SK-N-MC (cell line): ENCODE data around the gene ALOX5AP.

Experiments
- DNase-seq: peaks from one replicate; pipeline ENCODE4 v3.0.0-alpha.2; 2011; ENCODE audit warnings: low read depth, low spot score
- H3K27ac ChIP-seq: fragments of 200-600 bp; sonication (generic); 2 replicates; pipeline ENCODE4 v1.5.1; 2016; ENCODE audit warnings: mixed run types
- H3K36me3 ChIP-seq: fragments of 200-600 bp; sonication (generic); 2 replicates; pipeline ENCODE4 v1.6.1; 2017; ENCODE audit warnings: antibody characterized with exemption, low read length, mixed read lengths; ENCODE audit not compliant: insufficient read depth
- H3K4me3 ChIP-seq: fragments of 200-600 bp; sonication (generic); 2 replicates; pipeline ENCODE4 v1.5.1; 2016
- H3K9ac ChIP-seq: fragments of 200-600 bp; sonication (generic); 2 replicates; pipeline ENCODE4 v1.8.0; 2017; ENCODE audit warnings: mixed run types, mixed read lengths; ENCODE audit not compliant: insufficient read length
- H3K9me3 ChIP-seq: fragments of 200-600 bp; sonication (generic); 2 replicates; pipeline ENCODE4 v1.6.1; 2017; ENCODE audit warnings: low read depth, mild to moderate bottlenecking, antibody characterized with exemption, low read length, moderate library complexity, mixed read lengths
- EZH2 ChIP-seq: fragments of 200-600 bp; sonication (generic); IDR thresholded peaks from one replicate; pipeline ENCODE4 v1.6.1; 2017; ENCODE audit warnings: antibody characterized with exemption
- FOXP2 ChIP-seq: optimal IDR thresholded peaks from 2 replicates; pipeline ENCODE3; 2011; ENCODE audit warnings: mild to moderate bottlenecking, moderate library complexity; ENCODE audit not compliant: insufficient read depth; ENCODE audit errors: extremely low read length, control extremely low read depth
- POLR2AphosphoS5 ChIP-seq: IDR thresholded peaks from 2 replicates; pipeline ENCODE4 v1.6.1; 2012; ENCODE audit warnings: mild to moderate bottlenecking, low read depth, low read length, borderline replicate concordance

Gene ALOX5AP

DNA sequence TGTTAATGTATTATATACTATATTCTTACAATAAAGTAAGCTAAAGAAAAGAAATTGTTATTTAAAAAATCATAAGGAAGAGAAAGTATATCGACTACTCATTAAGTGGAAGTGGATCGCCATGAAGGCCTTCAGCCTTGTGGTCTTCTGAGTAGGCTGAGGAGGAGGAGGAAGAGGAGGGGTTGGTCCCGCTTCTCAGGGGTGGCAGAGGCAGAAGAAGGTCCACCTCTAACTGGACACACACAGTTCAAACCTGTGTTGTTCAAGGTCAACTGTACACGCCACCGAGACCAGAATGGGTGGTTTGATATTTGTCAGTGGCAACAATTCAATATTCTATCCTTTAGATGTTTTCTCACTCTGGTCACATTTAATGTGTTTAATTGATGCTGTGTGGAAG is 67.2 kb downstream of the ALOX5AP start:
- Histone ChIP-seq H3K4me3 (no peak overlapping the region), H3K9me3 (no peaks in the 10 kb centered on the region), H3K9ac (peak overlapping the region; percentile 4), H3K27ac (peak overlapping the region; percentile 100), H3K36me3 (no peaks in the 10 kb centered on the region)
- TF ChIP-seq FOXP2 (no peak), POLR2AphosphoS5 (no peak), EZH2 (no peak)
- DNase-seq, result no peak

DNA sequence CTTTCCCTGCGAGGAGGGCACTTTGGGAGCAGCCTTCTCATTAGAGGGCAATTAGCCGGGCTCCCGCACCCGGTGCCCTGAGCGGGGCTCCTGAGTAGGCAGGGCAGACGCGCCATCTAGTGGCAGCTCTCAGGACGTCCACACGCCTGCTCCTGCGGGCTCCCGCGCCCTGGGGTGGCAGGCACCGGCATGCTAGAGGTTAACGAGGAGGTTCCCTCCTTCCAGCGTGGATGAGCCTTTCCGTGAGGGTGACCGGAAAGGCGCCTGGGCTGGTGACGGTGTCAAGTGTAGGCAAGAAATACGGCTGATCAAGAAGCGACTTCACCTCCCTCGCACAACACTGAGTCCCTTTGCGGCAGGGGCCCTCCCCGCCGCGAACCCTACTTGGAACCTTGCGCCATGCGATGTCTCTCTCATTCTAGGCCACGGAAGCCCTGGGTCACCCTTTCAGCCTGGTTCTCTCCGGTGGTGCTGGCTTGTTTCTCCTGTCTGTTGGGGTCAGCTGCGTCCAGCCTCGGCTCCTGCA is 67.7 kb downstream of the ALOX5AP start:
- no peaks in the 10 kb centered on the region for H3K9me3 ChIP-seq
- H3K4me3 ChIP-seq, result no peak overlapping the region
- no peak for DNase-seq
- H3K9ac ChIP-seq, result peak overlapping the region; percentile 46
- no peaks in the 10 kb centered on the region for H3K36me3 ChIP-seq
- peak; percentile 9 for TF ChIP-seq FOXP2
- TF ChIP-seq EZH2, result no peak
- peak overlapping the region; percentile 100; the same call in 1 of the 2 replicates for H3K27ac ChIP-seq

DNA sequence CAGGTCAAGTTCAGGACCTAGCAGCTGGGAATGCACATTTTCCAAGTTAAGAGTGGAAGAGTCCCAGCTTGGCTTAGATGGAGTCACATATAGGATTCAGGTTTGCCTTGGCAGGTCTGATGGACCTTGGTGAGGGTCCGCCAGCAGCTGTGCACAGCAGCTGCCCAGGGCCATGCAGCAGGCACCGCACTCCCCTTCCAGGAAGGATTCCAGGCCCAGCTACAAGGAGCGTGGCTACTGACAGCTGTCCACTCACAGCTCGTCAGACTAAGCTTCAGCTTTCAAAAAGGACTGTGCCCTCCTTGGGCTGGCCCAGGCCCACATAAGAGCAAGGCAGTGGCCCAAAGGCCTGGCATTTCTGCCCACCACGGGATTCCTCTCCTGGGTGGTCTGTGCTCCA is 68.4 kb downstream of the ALOX5AP start:
- Histone ChIP-seq H3K9me3 (no peaks in the 10 kb centered on the region), H3K36me3 (no peaks in the 10 kb centered on the region), H3K9ac (no peak overlapping the region), H3K27ac (peak overlapping the region; percentile 96), H3K4me3 (no peak overlapping the region)
- TF ChIP-seq EZH2, result no peak
- TF ChIP-seq POLR2AphosphoS5, result no peak
- TF ChIP-seq FOXP2, result no peak
- DNase-seq, result no peak

DNA sequence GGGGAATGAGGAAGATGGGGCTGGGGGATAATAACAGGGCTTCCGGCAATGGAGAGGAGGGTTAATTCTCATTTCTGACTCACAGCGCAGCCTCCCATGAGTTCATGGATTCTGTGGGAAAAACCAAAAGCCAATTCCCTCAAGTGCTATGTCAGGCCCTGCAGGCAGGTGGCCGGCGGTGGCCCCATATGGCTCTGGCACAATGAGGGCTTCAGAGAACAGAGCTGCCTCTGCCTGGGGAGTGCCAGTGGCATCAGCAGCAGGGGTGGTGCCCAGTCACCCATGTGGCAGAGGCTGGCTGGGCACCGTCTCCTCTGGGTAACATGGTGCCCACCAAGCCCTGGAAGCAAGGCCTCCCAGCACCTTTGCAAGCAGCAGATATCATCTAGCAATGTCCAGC is 69.1 kb downstream of the ALOX5AP start:
- Histone ChIP-seq H3K9ac (no peak overlapping the region), H3K27ac (peak overlapping the region; percentile 96)

DNA sequence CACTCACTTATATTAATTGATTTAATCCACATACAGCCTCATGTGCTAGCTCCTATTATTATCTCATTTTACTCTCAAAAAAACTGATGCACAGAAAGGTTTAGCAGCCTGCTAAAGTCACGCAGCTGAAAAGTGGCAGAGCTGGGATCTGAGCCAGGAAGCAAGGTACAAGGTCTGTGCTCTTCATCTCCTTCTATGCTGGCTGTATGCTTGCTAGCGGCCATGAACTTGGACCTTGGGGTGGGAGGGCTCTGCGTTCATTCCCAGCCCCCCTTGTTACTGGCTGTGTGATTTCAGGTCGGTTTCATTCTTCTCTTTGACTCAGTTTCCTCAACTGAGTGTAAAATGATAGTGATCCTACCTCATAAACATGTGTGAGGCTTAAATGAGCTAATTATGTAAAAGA is 69.8 kb downstream of the ALOX5AP start:
- H3K36me3 ChIP-seq, result no peaks in the 10 kb centered on the region
- no peaks in the 10 kb centered on the region for H3K9me3 ChIP-seq
- no peak for TF ChIP-seq FOXP2
- TF ChIP-seq EZH2, result no peak
- TF ChIP-seq POLR2AphosphoS5, result no peak
- H3K9ac ChIP-seq, result peak overlapping the region; percentile 58
- DNase-seq, result no peak
- peak overlapping the region; percentile 48 for H3K4me3 ChIP-seq
- peak overlapping the region; percentile 96 for H3K27ac ChIP-seq

More for the DNA sequence above, 69.1 kb downstream of the ALOX5AP start:
- Histone ChIP-seq H3K9me3 (no peaks in the 10 kb centered on the region), H3K36me3 (no peaks in the 10 kb centered on the region), H3K4me3 (no peak overlapping the region)
- no peak for DNase-seq
- TF ChIP-seq EZH2 (no peak), FOXP2 (no peak), POLR2AphosphoS5 (no peak)

DNA sequence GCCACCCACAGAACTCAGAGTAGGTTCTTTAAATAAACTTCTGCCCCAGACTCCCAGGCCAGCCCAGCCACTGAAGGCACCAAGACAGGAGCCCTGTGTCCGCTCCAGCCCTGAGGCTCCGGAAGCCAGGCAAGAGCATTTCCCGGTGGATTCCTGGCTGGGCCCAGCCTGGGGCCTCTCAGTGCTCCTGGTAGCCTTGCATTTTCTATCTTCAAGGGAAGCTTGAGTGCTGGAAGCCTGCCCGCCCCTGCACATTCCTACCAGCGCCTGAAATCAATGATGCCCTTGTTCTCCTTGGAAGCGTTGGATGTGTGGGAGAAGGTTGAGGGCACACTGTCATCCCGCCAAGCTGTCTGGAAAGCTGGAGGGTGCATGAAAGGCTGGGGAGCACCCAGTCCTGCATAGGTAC is 70.3 kb downstream of the ALOX5AP start:
- Histone ChIP-seq H3K4me3 (peak overlapping the region; percentile 48), H3K27ac (peak overlapping the region; percentile 96), H3K9ac (peak overlapping the region; percentile 58), H3K36me3 (no peaks in the 10 kb centered on the region), H3K9me3 (no peaks in the 10 kb centered on the region)
- DNase-seq, result no peak
- TF ChIP-seq EZH2 (no peak), FOXP2 (peak; percentile 71), POLR2AphosphoS5 (no peak)

DNA sequence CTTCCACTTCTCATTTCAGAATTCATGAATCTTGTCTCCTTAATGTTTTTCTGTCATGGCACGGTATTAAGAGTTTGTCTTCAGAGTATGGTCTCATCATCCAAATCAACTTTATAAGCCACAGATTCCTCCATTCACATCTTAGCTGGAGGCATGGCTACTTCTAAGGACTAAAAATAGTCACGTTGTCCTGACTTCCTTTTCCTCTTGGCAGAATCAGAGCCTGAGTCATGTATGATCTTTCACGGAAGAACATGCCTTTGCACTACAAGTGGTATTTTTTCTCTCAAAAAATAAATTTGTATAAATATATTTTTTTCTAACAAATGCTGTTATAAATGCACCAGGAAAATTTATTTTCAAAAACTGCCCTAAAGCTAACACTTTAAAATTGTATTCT is 71.4 kb downstream of the ALOX5AP start:
- Histone ChIP-seq H3K9me3 (no peaks in the 10 kb centered on the region), H3K27ac (peak overlapping the region; percentile 7; the same call in 1 of the 2 replicates), H3K36me3 (no peaks in the 10 kb centered on the region), H3K4me3 (no peak overlapping the region), H3K9ac (no peak overlapping the region)
- no peak for TF ChIP-seq POLR2AphosphoS5
- no peak for TF ChIP-seq EZH2
- no peak for TF ChIP-seq FOXP2
- DNase-seq, result no peak

DNA sequence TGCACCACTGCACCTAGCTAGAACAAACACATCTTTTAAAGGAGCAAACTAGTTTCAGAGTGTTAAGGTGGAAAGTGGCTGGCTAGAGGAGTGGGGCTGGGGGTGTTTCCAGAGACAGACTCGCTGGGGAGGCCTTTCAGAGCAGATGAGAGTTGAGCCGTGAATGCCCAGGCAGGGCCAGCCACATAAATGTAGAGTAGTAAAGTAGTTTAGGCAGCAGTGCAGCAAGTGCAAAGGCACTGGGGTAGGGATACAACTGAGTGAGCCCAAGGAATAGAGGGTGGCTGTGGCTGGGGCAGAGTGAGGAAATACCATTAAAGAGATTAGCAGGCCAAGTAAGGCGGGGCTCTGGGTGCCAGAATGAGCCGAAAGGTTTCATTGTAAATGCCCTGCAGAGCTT is 72.0 kb downstream of the ALOX5AP start:
- no peaks in the 10 kb centered on the region for H3K36me3 ChIP-seq
- no peak for DNase-seq
- H3K4me3 ChIP-seq, result no peak overlapping the region
- H3K9ac ChIP-seq, result no peak overlapping the region
- peak overlapping the region; percentile 7; the same call in 1 of the 2 replicates for H3K27ac ChIP-seq
- no peak for TF ChIP-seq POLR2AphosphoS5
- no peak for TF ChIP-seq FOXP2
- no peak for TF ChIP-seq EZH2
- no peaks in the 10 kb centered on the region for H3K9me3 ChIP-seq

DNA sequence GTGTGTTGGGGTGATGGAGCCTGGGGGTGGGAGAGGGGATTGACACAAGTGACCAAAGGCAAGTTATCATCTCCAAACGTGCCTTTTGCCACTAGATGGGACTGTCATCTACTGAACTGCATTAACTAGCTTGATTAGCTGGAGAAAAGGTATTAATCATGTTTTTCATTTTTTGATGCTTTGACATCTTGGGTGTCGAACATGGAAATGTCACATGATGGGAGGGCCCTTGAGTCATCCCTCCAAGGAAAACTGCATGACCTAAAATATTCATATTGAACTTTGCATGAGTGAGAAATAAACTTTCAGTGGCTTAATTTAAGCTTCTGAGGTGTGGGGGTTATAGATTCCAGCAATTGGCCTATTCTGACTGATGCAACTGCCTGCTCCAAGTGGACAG is 73.3 kb downstream of the ALOX5AP start:
- no peak for TF ChIP-seq FOXP2
- no peak for TF ChIP-seq EZH2
- TF ChIP-seq POLR2AphosphoS5, result no peak
- Histone ChIP-seq H3K4me3 (no peak overlapping the region), H3K36me3 (no peaks in the 10 kb centered on the region), H3K9me3 (no peaks in the 10 kb centered on the region), H3K27ac (no peak overlapping the region), H3K9ac (no peak overlapping the region)
- no peak for DNase-seq

DNA sequence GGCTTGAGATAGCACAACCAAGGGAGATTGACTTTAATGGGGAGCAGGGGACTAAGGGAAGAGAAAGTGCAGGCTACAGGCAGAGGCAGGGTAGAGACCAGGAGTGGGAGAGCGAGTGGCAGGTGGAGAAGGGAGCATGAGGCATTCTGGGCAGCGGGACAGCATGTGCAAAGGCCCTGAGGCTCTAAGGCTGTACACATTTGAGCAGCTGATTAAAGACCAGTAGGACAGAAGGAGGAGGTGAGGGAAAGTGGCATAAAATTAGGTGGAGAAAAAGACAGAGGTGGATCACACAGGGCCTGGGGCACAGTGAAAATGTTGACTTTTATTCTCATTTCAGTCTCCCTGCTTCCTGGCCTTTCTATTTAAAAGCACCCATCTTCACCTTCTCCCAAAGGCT is 74.4 kb downstream of the ALOX5AP start:
- TF ChIP-seq EZH2 (no peak), POLR2AphosphoS5 (no peak), FOXP2 (no peak)
- H3K36me3 ChIP-seq, result no peaks in the 10 kb centered on the region
- H3K4me3 ChIP-seq, result no peak overlapping the region
- no peaks in the 10 kb centered on the region for H3K9me3 ChIP-seq
- H3K27ac ChIP-seq, result no peak overlapping the region
- no peak overlapping the region for H3K9ac ChIP-seq
- no peak for DNase-seq
